GM23338 (cell line): Measurements from ENCODE around the gene GTF3C1. TPM values are rescaled to one million over a fixed set of nuclear protein-coding genes. Genes with fewer than 3 reads are reported as not detected.

Experiments used
- ATAC-seq: fragments of 200-7000 bp; cut with Tn5 transposase; 3 replicates; pipeline ENCODE4 v1.9.1; 2020
- DNase-seq: peaks from one replicate; pipeline ENCODE4 v3.0.0-alpha.2; 2015; ENCODE audit warnings: low spot score
- H2AFZ ChIP-seq: fragments of 200-600 bp; sonication (generic); 2 replicates; pipeline ENCODE4 v1.8.0; 2016; ENCODE audit warnings: antibody characterized with exemption, mild to moderate bottlenecking, moderate library complexity
- H3F3A ChIP-seq: fragments of 200-600 bp; sonication (generic); replicated peaks from 2 replicates; pipeline ENCODE4 v1.8.0; 2017; ENCODE audit warnings: antibody characterized with exemption, mixed run types, low read depth
- H3K27ac ChIP-seq: fragments of 200-600 bp; sonication (generic); 2 replicates; pipeline ENCODE4 v1.6.1; 2016; ENCODE audit warnings: low read depth
- H3K27me3 ChIP-seq: fragments of 200-600 bp; sonication (generic); 2 replicates; pipeline ENCODE4 v1.8.0; 2016; ENCODE audit warnings: mild to moderate bottlenecking, mixed run types, moderate library complexity; ENCODE audit not compliant: insufficient read depth
- H3K36me3 ChIP-seq: fragments of 200-600 bp; sonication (generic); 2 replicates; pipeline ENCODE4 v1.8.0; 2016; ENCODE audit warnings: mild to moderate bottlenecking; ENCODE audit not compliant: insufficient read depth
- H3K4me1 ChIP-seq: fragments of 200-600 bp; sonication (generic); 2 replicates; pipeline ENCODE4 v1.8.0; 2016; ENCODE audit warnings: mild to moderate bottlenecking, moderate library complexity; ENCODE audit not compliant: insufficient read depth
- H3K4me2 ChIP-seq: fragments of 200-600 bp; sonication (generic); 2 replicates; pipeline ENCODE4 v1.7.1; 2017; ENCODE audit warnings: mixed run types
- H3K4me3 ChIP-seq: fragments of 200-600 bp; sonication (generic); 2 replicates; pipeline ENCODE4 v1.6.1; 2016; ENCODE audit warnings: mixed run types
- H3K79me2 ChIP-seq: fragments of 200-600 bp; sonication (generic); replicated peaks from 2 replicates; pipeline ENCODE4 v1.8.0; 2017; ENCODE audit warnings: mild to moderate bottlenecking; ENCODE audit not compliant: insufficient read depth
- H3K9me2 ChIP-seq: fragments of 200-600 bp; sonication (generic); 2 replicates; pipeline ENCODE4 v1.8.0; 2017; ENCODE audit not compliant: insufficient read depth
- H4K20me1 ChIP-seq: fragments of 200-600 bp; sonication (generic); replicated peaks from 2 replicates; pipeline ENCODE4 v1.8.0; 2017; ENCODE audit warnings: mild to moderate bottlenecking; ENCODE audit not compliant: insufficient read depth
- H3K27ac Mint-ChIP-seq: 2 replicates; pipeline ENCODE4 v1.8.0; 2020; ENCODE audit warnings: inconsistent platforms, mild to moderate bottlenecking, moderate library complexity, mixed read lengths
- H3K27me3 Mint-ChIP-seq: 3 replicates; pipeline ENCODE4 v1.8.0; 2022; ENCODE audit warnings: low read depth, mild to moderate bottlenecking, moderate library complexity, mixed read lengths, inconsistent platforms; ENCODE audit not compliant: insufficient read depth, poor library complexity
- H3K36me3 Mint-ChIP-seq: 3 replicates; pipeline ENCODE4 v1.8.0; 2021; ENCODE audit warnings: low read depth, mild to moderate bottlenecking, inconsistent platforms, moderate library complexity, mixed read lengths
- H3K4me1 Mint-ChIP-seq: 3 replicates; pipeline ENCODE4 v1.8.0; 2020; ENCODE audit warnings: mild to moderate bottlenecking, inconsistent platforms, mixed read lengths
- H3K4me3 Mint-ChIP-seq: 3 replicates; pipeline ENCODE4 v1.8.0; 2021; ENCODE audit warnings: moderate library complexity, mild to moderate bottlenecking, inconsistent platforms, mixed read lengths
- H3K9me3 Mint-ChIP-seq: 3 replicates; pipeline ENCODE4 v1.8.0; 2020; ENCODE audit warnings: moderate library complexity, mild to moderate bottlenecking, inconsistent platforms, mixed read lengths
- CREB1 ChIP-seq: fragments of 250-450 bp; sonication (Bioruptor Pico); IDR thresholded peaks from 2 replicates; pipeline ENCODE4 v1.5.0; 2020; ENCODE audit warnings: low read depth, mild to moderate bottlenecking, moderate library complexity
- CTCF ChIP-seq, 2 experiments: fragments of 200-600 bp in 1 of 2; sonication (generic) in 1 of 2; conservative IDR thresholded peaks; 2 replicates each; pipeline versions ENCODE4 v1.5.1 to v1.6.1; 2016 to 2017; ENCODE audit warnings: antibody characterized with exemption in 2 of 2, low read depth in 2 of 2, mild to moderate bottlenecking in 2 of 2, moderate library complexity in 1 of 2
- ETS1 ChIP-seq: IDR thresholded peaks from 2 replicates; pipeline ENCODE4 v1.6.1; 2016; ENCODE audit warnings: antibody characterized with exemption
- EZH2 ChIP-seq: fragments of 200-600 bp; sonication (generic); IDR thresholded peaks from one replicate; pipeline ENCODE4 v1.8.0; 2017; ENCODE audit warnings: antibody characterized with exemption, mild to moderate bottlenecking, low read depth; ENCODE audit not compliant: unreplicated experiment
- EZH2phosphoT487 ChIP-seq: fragments of 200-600 bp; sonication (generic); IDR thresholded peaks from one replicate; pipeline ENCODE4 v1.8.1; 2018; ENCODE audit warnings: antibody characterized with exemption; ENCODE audit not compliant: unreplicated experiment
- JUNB ChIP-seq: IDR thresholded peaks from one replicate; pipeline ENCODE4 v1.6.1; 2016; ENCODE audit warnings: antibody characterized with exemption; ENCODE audit not compliant: unreplicated experiment
- NANOG ChIP-seq: IDR thresholded peaks from 2 replicates; pipeline ENCODE4 v1.6.1; 2016; ENCODE audit warnings: antibody characterized with exemption, borderline replicate concordance
- POLR2AphosphoS5 ChIP-seq: IDR thresholded peaks from 2 replicates; pipeline ENCODE4 v1.6.1; 2016; ENCODE audit warnings: antibody characterized with exemption, low read depth
- REST ChIP-seq: IDR thresholded peaks from one replicate; pipeline ENCODE4 v1.6.1; 2018; ENCODE audit warnings: antibody characterized with exemption; ENCODE audit not compliant: unreplicated experiment
- STAT1 ChIP-seq: IDR thresholded peaks from one replicate; pipeline ENCODE4 v1.6.1; 2016; ENCODE audit warnings: antibody characterized with exemption; ENCODE audit not compliant: unreplicated experiment
- ZNF114 ChIP-seq: fragments of 250-450 bp; sonication (Bioruptor Pico); IDR thresholded peaks from 2 replicates; pipeline ENCODE4 v1.5.0; 2020; ENCODE audit warnings: mild to moderate bottlenecking, moderate library complexity
- ZNF331 ChIP-seq: fragments of 250-450 bp; sonication (Bioruptor Pico); IDR thresholded peaks from 2 replicates; pipeline ENCODE4 v1.5.0; 2020; ENCODE audit warnings: low read depth, mild to moderate bottlenecking, moderate library complexity
- ZNF462 ChIP-seq: fragments of 250-450 bp; sonication (Bioruptor Pico); IDR thresholded peaks from 2 replicates; pipeline ENCODE4 v1.5.0; 2020; ENCODE audit warnings: mild to moderate bottlenecking, moderate library complexity
- polyA plus RNA-seq: library from polyadenylated mRNA; unstranded; fragments of >200 nt; fragmentation: Nextera tagmentation; extraction: Ambion mirVana; gene quantifications from 2 replicates; pipeline ENCODE4 v1.2.1, GENCODE V29; 2016
- total RNA-seq: library from RNA; depleted of rRNA; stranded (reverse); fragments of >200 nt; shearing (Covaris generic); gene quantifications from 2 replicates; pipeline ENCODE4 v1.2.3, GENCODE V29; 2014

The GTF3C1 gene
- total and polyA plus RNA-seq, 2 experiments from 2014 or later = 78.5 to 138 TPM

- Histone ChIP-seq H3K4me3 (no peak overlapping the region), H3K27ac (no peak overlapping the region), H3K4me2 (no peak overlapping the region), H3K9me2 (no peaks in the 10 kb centered on the region), H3K27me3 (no peaks in the 10 kb centered on the region), H3K36me3 (no peaks in the 10 kb centered on the region), H2AFZ (no peak overlapping the region), H4K20me1 (no peaks in the 10 kb centered on the region), H3K4me1 (no peaks in the 10 kb centered on the region), H3K79me2 (no peaks in the 10 kb centered on the region), H3F3A (no peaks in the 10 kb centered on the region)
- Mint-ChIP-seq H3K9me3 (peaks cover 19% of the 10 kb centered on the region), H3K27ac (no peak overlapping the region), H3K4me1 (no peaks in the 10 kb centered on the region), H3K36me3 (no peaks in the 10 kb centered on the region), H3K4me3 (no peak overlapping the region), H3K27me3 (peaks cover 10% of the 10 kb centered on the region)
- TF ChIP-seq JUNB (no peak), ZNF331 (no peak), EZH2phosphoT487 (no peak), CREB1 (CRISPR knock-in tag) (no peak), CTCF (conservative IDR thresholded peaks at IDR 0.05; ENCODE audit: low read depth in 2 of 2) (no peak), ZNF462 (CRISPR knock-in tag) (no peak), ETS1 (no peak), EZH2 (no peak), REST (no peak), STAT1 (no peak), NANOG (no peak), ZNF114 (CRISPR knock-in tag) (no peak), POLR2AphosphoS5 (no peak)
- no peak for DNase-seq
- no peak for ATAC-seq
These were observed 122.2 kb downstream of the GTF3C1 start for GRCh38 chr16:27427538-27427937.
